Transverse colon (tissue), 4 donors: ENCODE measurements around the gene LRBA. TPM values are rescaled to one million over a fixed set of nuclear protein-coding genes. Genes with fewer than 3 reads are reported as not detected.

ENCODE experiments used
- DNase-seq: peaks from one replicate; pipeline ENCODE4 v3.0.0-alpha.2; 2019
- H3K27ac ChIP-seq, 4 donors: fragments of 200-600 bp; sonication (generic); 2 replicates each; pipeline ENCODE4 v1.5.1; 2016 to 2018; ENCODE audit warnings: inconsistent platforms in 4 of 4
- H3K27me3 ChIP-seq: fragments of 200-600 bp; sonication (generic); 2 replicates; pipeline ENCODE4 v1.5.1; 2017; ENCODE audit warnings: inconsistent platforms
- H3K36me3 ChIP-seq, 4 donors: fragments of 200-600 bp; sonication (generic); 2 replicates each; pipeline ENCODE4 v1.5.1; 2017 to 2019; ENCODE audit warnings: inconsistent platforms in 4 of 4
- H3K4me1 ChIP-seq, 4 donors: fragments of 200-600 bp; sonication (generic); 2 replicates each; pipeline ENCODE4 v1.5.1; 2017 to 2020; ENCODE audit warnings: inconsistent platforms in 4 of 4
- H3K4me3 ChIP-seq, 4 donors: fragments of 200-600 bp; sonication (generic); 1 replicate in 1 of 4; 2 replicates in 3 of 4; pipeline versions ENCODE4 v1.5.1 to v1.6.1; 2017 to 2019; ENCODE audit warnings: inconsistent platforms in 4 of 4
- H3K9me3 ChIP-seq, 2 donors: fragments of 200-600 bp; sonication (generic); 2 replicates each; pipeline ENCODE4 v1.5.1; 2017 to 2019; ENCODE audit warnings: inconsistent platforms in 2 of 2
- CTCF ChIP-seq, 5 experiments: fragments of 200-600 bp in 3 of 5; fragments of 450-650 bp in 2 of 5; sonication (generic) in 3 of 5; IDR thresholded peaks; 1 replicate in 2 of 5; 2 replicates in 3 of 5; pipeline ENCODE4 v1.5.1; 2016 to 2017; ENCODE audit warnings: antibody characterized with exemption in 5 of 5, inconsistent platforms in 3 of 5, mild to moderate bottlenecking in 2 of 5, moderate library complexity in 1 of 5
- EP300 ChIP-seq: sonication (generic); formaldehyde crosslinking; IDR thresholded peaks from one replicate; pipeline ENCODE4 v1.6.1; 2017; ENCODE audit warnings: antibody characterized with exemption, low read depth
- POLR2A ChIP-seq: fragments of 450-650 bp; IDR thresholded peaks from one replicate; pipeline ENCODE4 v1.6.1; 2016; ENCODE audit warnings: antibody characterized with exemption, mild to moderate bottlenecking, moderate library complexity
- POLR2AphosphoS5 ChIP-seq, 3 donors: sonication (generic); formaldehyde crosslinking; IDR thresholded peaks; one replicate each; pipeline ENCODE4 v1.6.1; 2016; ENCODE audit warnings: antibody characterized with exemption in 3 of 3
- WGBS, 2 donors: methylation state at CpG; one replicate each; pipeline ENCODE4 v1.1.5; 2018; ENCODE audit warnings: low coverage in 1 of 2; 5-methylcytosine and 5-hydroxymethylcytosine counted together
- in situ Hi-C, 4 donors: fragments of 200-750 bp; cut with MboI; loops; one replicate each; pipeline versions ENCODE4 v1.15.0 to v1.15.1; 2017; ENCODE audit warnings: low sequenced_read_pairs in 3 of 4, low pct_ligation_motif_present in 1 of 4, low pct_unique_long_range_greater_than_20kb in 1 of 4
- intact Hi-C: fragments of 100-400 bp; cut with DNase I; formaldehyde crosslinking; loops from one replicate; pipeline ENCODE4 v1.15.1; 2023; ENCODE audit warnings: low total_unique reads
- total RNA-seq, 4 donors: library from RNA; depleted of rRNA; stranded (reverse); fragments of >200 nt; gene quantifications; one replicate each; pipeline ENCODE4 v1.1.0, GENCODE V29; 2016

The LRBA gene
- total RNA-seq, 4 donors from 2014 or later = 82.7 to 125 (median 112) TPM

DNA sequence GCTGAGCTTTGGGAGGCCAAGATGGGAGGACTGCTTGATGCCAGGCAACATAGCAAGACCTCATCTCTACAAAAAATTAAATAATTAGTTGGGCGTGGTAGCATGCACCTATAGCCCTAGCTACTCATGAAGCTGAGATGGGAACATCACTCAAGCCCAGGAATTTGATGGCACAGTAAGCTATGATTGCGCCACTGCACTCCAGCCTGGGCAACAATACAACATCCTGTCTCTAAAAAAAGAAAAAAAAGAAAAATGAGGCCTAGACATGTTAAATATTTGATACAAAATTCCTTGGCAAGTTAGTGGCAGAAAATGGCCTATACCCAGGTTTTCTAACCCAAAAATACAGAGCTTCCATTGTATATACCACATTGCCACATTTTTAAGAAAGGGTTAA, 521.2 kb downstream of the LRBA start:
- Histone ChIP-seq H3K4me1 (peaks cover 0 to 6% (median 0%) of the 10 kb centered on the region in 4 donors), H3K4me3 (no peak overlapping the region), H3K27ac (no peak overlapping the region), H3K9me3 (no peaks in the 10 kb centered on the region), H3K27me3 (no peaks in the 10 kb centered on the region), H3K36me3 (no peaks in the 10 kb centered on the region)
- WGBS, 2 donors = 96 to 100% methylated on average over 2 of the region's 2 CpGs
- in situ Hi-C loops = no loop called here
- TF ChIP-seq CTCF (IDR thresholded peaks at IDR 0.05) (no peak), POLR2A (no peak), EP300 (no peak), POLR2AphosphoS5 (IDR thresholded peaks at IDR 0.05) (no peak)
- no peak for DNase-seq
- intact Hi-C loops = no loop called here

GRCh38 chr4:150491132-150492049, 523.7 kb downstream of the LRBA start:
- intact Hi-C loops (no loop called here), in situ Hi-C loops (no loop called here)
- 61 to 76% methylated on average over 3 of the region's 3 CpGs for WGBS, 2 donors
- Histone ChIP-seq H3K27me3 (no peaks in the 10 kb centered on the region), H3K27ac (no peak overlapping the region), H3K4me1 (peaks cover 0 to 6% (median 0%) of the 10 kb centered on the region in 4 donors), H3K4me3 (no peak overlapping the region), H3K36me3 (no peaks in the 10 kb centered on the region), H3K9me3 (no peaks in the 10 kb centered on the region)
- TF ChIP-seq POLR2AphosphoS5 (IDR thresholded peaks at IDR 0.05) (no peak), EP300 (no peak), CTCF (IDR thresholded peaks at IDR 0.05) (no peak), POLR2A (no peak)
- DNase-seq = no peak

DNA sequence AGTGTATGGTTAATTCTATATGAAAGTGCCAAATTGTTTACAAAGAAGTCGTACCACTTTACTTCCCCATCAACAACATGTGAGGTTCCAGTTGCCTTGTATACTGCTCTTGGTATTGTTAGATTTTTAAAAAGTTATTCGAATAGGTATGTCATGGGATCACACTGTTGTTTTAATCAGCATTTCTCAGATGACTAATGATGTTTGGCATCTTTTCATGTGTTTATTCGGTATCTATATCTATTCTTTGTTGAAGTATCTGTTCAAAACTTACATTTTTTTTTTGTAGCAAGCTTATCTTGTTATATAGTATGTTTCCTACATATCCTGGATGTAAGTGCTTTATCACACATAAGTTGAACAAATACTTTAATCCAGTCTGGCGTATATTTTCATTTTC, 532.5 kb downstream of the LRBA start:
- intact Hi-C loops = no loop called here
- H3K27me3 ChIP-seq = no peaks in the 10 kb centered on the region
- peaks cover 0 to 4% (median 0%) of the 10 kb centered on the region in 4 donors for H3K36me3 ChIP-seq
- H3K9me3 ChIP-seq = no peaks in the 10 kb centered on the region
- no peak for TF ChIP-seq POLR2AphosphoS5 (IDR thresholded peaks at IDR 0.05)
- no peak for TF ChIP-seq EP300
- TF ChIP-seq POLR2A = no peak
- no peak for TF ChIP-seq CTCF (IDR thresholded peaks at IDR 0.05)
- H3K4me3 ChIP-seq = no peak overlapping the region
- H3K27ac ChIP-seq = no peak overlapping the region
- DNase-seq = no peak
- in situ Hi-C loops = no loop called here
- H3K4me1 ChIP-seq = no peaks in the 10 kb centered on the region
- WGBS, 2 donors = 94 to 95% methylated on average over 4 of the region's 4 CpGs

DNA sequence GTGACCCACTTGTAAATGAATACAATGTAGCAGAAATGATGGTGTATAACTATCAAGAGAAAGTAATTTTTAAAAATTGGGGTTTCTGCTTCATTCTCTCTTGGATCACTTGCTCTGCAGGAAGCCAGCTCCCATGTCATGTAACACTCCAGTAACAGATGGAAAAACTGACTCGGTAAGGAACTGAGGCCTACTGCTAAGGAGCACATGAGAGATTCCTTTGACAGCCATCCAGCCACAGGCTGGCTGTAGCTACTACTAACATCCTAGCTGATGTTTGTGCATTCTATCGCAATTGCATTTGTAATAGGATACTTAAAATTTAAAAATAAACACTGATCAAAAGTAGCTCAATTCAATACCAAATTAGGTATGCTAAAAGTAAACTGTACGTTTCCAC, 535.4 kb downstream of the LRBA start:
- Histone ChIP-seq H3K9me3 (no peaks in the 10 kb centered on the region), H3K27ac (no peak overlapping the region), H3K36me3 (peaks cover 0 to 10% (median 0%) of the 10 kb centered on the region in 4 donors), H3K27me3 (no peaks in the 10 kb centered on the region), H3K4me1 (no peaks in the 10 kb centered on the region), H3K4me3 (no peak overlapping the region)
- intact Hi-C loops (no loop called here), in situ Hi-C loops (no loop called here)
- TF ChIP-seq EP300 (no peak), CTCF (IDR thresholded peaks at IDR 0.05) (no peak), POLR2A (no peak), POLR2AphosphoS5 (IDR thresholded peaks at IDR 0.05) (no peak)
- no peak for DNase-seq
- 64 to 86% methylated on average over 2 to 3 of the region's 3 CpGs for WGBS, 2 donors
